ENCODE data around the gene SNAP47.
A peak's percentile ranks its signal among the peaks of the same experiment; 100 is the strongest.
"Not testable (repeated sequence)": the region's sequence is repeated elsewhere in the genome, so short reads cannot be mapped to it uniquely, and the experiment has no call there.

SNAP47 gene

DNA sequence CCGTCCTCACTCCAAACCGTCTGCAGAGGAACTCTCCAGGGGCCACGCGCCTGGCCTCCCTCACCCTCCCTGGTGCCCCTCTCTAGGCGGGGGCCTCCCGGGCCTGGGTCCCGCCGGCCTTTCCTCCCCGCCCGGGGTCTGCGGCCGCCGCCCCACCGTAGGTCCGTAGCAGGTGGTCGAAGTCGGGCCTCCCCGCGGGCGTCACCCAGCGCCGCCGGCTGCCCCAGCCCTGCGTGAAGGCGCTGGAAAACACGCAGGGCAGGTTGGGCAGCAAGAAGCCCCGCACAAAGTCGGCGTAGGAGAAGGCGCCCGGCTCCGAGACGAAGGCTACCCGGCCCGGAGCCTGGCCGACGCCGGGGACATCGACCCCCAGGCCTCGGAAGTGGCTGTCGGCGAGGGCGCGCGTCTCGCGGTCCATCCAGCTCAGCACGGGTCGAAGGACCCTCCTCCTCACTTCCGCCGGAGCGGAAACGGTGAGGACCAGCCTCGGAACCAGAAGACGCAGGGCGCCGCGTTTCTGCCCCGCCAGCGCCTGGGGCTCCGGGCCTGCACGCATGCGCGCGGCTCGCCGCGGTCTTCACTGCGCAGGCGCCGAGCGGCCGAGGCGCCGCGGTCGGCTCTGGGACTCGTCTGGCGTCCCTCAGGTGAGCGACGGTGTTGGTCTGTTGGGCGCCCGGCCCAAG lies at the start of gene SNAP47, which contains the start of gene JMJD4:
Gene SNAP47, plus strand, starts transcription at position 580 of the 683 bp plus-strand sequence. CDS start 12,302 bp downstream, outside the sequence.
Gene JMJD4, minus strand, starts transcription at position 447 of the 683 bp plus-strand sequence. Its CDS starts 29 bp downstream, at position 418.
- DNase-seq = peak; percentile 84 to 96 (median 89)

DNA sequence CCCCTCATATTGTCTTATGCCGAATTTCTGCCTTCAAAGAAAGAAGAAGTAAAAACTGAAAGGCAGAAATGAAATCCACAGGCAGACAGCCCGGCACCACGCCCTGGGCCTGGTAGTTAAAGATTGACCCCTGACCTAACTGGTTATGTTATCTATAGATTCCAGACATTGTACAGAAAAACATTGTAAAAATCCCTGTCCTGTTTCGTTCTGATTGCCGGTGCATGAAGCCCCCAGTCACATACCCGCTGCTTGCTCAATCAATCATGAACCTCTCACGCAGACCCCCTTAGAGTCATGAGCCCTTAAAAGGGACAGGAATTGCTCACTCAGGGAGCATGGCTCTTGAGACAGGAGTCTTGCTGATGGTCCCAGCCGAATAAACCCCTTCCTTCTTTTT lies 49.4 kb upstream of the SNAP47 start:
- no peak for DNase-seq

GRCh38 chr1:227697321-227697864 lies 37.8 kb upstream of the SNAP47 start:
- DNase-seq = no peak

DNA sequence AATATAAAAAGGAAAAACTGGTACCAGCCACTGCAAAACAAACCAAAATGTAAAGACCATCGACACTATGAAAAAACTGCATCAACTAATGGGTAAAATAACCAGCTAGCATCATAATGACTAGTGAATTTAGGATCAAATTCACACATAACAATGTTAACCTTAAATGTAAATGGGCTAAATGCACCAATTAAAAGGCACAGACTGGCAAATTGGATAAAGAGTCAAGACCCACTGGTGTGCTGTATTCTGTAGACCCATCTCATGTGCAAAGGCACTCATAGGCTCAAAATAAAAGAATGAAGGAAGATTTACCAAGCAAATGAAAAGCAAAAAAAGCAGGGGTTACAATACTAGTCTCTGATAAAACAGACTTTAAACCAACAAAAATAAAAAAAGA lies 33.6 kb upstream of the SNAP47 start:
- not testable (repeated sequence) for DNase-seq

DNA sequence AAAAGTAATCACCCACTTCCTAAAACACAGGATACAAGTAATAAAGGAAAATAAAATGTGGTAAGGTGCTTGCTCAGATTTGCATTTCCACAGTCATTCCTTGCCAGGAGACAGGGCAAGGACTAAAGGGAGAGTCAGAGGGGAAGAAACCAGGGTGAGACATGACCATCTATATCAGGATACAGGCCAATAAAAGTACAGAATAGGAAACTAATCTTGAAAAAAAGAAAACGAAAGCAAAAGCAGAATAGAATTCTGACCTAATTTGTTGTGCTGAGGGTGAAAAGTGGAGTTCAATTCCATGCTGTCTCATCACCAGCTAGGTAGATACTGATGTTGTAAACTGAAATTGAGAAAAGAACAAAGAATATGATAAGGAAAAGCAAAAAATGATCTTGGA lies 27.4 kb upstream of the SNAP47 start:
- no peak for DNase-seq

DNA sequence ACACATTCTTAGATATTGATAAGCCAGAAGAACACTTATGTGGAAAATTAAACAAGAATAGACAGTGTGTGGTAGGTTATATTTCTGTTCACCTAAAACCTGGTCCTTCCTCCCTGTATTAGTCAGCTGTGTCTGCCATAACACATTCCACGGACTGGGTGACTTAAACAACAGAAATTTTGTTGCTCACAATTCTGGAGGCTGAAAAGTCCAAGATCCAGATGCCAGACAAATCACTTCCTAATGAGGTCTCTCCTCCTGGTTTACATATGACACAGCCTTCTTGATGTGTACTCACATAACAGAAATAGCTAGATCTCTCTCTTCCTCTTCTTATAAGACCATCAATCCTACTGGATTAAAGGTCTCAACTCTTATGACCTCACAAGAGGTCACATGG lies 25.8 kb upstream of the SNAP47 start:
- DNase-seq = no peak

- DNase-seq = not testable (repeated sequence)
Measured at GRCh38 chr1:227710474-227710873, 24.8 kb upstream of the SNAP47 start.

GRCh38 chr1:227712648-227713047 lies 22.6 kb upstream of the SNAP47 start:
- DNase-seq = no peak

GRCh38 chr1:227718932-227719331 lies 16.3 kb upstream of the SNAP47 start:
- DNase-seq = no peak

- DNase-seq = no peak
Measured at GRCh38 chr1:227723474-227723873, 11.8 kb upstream of the SNAP47 start.

- no peak for DNase-seq
Measured at GRCh38 chr1:227725046-227725445, 10.2 kb upstream of the SNAP47 start.

DNA sequence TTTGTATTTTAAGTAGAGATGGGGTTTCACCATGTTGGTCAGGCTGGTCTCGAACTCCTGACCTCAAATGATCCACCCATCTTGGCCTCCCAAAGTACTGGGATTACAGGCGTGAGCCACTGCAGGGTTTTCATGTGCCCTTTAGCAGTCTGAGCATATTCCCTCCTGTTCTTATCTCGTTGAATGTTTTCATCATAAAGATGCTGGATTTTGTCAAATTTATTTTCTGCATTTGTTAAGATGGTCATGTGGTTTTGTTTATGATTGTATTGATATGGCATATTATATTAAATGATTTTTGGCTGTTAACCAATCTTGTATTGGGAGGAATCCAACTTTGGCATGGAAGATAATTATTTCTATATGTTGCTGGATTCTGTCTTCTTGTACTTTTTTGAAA lies 8.9 kb upstream of the SNAP47 start:
- DNase-seq = no peak

- DNase-seq = no peak
Measured at GRCh38 chr1:227726924-227727599, 8.2 kb upstream of the SNAP47 start.

DNA sequence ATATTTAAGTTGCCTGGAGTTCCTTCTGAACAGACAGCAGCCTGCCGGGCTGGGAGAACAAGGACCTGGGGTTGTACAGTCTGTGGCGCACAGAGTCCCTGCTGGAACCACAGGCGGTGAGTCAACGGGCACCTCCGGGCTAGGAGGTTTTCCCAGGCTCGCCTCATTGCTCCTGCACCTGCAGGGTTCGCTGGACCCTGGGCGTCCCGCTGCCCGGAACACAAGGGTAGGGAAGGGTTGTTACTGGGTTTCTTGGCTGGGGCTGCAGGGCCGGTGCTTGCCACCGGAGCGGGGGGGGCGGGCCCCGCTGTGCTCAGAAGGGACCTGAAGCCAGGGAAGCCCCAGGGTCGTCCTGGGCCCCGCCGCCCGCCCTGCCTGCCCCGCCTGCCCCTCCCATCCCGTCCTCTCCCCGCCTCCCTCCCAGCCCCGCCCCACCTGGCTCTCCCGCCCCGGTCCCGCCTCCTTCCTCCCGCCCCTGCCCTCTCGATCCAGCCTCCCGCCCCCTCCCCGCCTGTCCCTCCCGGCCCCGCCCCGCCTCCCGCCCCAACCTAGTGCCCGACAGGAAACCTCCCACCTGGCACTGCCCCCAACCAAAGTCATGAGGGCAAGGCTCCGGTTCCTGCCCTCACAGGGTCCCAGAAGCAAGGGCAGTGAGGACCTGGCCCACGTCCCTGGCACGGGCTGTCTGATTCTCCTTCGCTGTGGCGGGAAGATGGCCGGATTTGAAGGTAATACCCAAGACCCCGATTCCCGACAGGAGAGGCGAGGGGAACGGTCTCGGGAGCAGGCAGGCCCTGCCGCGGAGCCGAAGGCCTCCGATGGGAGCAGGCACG lies 7.0 kb upstream of the SNAP47 start:
- peak; percentile 5 to 76 (median 56) for DNase-seq

DNA sequence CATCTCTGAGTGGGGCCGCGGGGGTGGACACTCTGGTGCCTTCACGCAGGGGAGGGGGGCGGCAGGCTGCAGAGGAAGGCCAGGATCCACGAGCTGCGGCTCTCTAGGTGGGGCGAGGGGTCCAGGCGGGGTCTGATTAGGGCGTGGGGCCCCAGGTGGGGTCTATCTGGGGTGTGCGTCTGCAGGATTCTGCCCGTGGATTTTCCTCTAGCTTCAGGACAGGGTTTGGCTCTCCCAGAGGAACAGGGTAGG lies 6.4 kb upstream of the SNAP47 start:
- no peak for DNase-seq

GRCh38 chr1:227729144-227729880 lies 5.9 kb upstream of the SNAP47 start:
- no peak for DNase-seq

DNA sequence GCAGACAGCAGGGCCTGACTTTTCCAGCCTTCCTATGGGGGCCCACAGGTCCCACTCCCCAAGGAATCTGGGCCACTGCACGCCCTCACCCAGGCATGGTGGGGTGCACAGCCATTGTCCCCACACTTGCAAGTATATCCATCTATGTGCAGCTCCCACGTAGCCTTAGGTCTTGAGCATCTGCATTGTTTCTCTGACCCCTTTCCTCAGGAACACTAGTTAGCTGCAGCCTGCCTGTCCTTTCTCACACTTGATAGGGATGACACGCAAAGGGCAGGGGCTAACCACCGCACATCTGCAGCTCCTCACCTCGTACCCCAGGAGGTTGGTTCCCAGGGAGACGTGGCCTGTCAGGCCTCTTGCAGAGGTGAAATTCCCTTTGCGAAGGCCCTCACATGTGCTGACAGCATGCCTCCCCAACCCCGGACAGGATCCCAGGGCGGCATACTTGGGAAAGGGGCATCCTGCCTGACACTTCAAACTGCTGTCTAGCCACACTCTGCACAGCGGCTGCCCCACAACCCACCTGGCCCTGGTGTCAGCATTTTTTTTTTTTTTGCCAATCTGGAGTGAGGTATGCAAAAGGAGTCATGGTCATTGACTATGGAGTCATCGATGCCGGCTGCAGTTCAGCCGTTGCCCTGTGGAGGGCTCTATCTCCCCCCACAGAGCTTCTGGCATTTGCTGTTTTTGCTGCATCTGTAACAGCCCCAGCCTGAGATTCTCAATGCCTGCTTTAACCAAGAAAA lies 5.2 kb upstream of the SNAP47 start:
- DNase-seq = peak in 2 of 6 experiments; percentile 10 to 25

GRCh38 chr1:227730630-227731151 lies 4.5 kb upstream of the SNAP47 start:
- no peak for DNase-seq

DNA sequence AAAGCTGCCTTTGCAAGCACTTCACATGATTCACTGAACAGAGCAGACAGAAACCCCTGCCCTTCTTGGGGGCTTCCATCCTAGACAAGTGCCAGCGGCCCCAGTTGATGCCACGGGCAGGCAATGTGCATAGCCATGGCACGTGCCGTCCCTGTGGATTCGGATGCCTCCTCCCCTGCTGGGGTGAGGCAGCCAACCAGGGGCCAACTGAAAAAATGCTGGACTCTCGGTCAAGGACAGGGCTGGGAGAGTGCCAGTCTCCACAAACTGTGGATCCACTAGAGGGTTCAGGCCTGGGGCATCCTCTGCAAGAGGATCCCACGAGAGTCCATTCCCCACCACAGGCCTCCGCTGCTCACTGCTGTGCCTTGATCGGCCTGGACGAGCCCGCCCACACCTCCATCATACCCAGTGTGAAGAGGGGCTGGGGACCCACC lies 4.0 kb upstream of the SNAP47 start:
- no peak for DNase-seq

DNA sequence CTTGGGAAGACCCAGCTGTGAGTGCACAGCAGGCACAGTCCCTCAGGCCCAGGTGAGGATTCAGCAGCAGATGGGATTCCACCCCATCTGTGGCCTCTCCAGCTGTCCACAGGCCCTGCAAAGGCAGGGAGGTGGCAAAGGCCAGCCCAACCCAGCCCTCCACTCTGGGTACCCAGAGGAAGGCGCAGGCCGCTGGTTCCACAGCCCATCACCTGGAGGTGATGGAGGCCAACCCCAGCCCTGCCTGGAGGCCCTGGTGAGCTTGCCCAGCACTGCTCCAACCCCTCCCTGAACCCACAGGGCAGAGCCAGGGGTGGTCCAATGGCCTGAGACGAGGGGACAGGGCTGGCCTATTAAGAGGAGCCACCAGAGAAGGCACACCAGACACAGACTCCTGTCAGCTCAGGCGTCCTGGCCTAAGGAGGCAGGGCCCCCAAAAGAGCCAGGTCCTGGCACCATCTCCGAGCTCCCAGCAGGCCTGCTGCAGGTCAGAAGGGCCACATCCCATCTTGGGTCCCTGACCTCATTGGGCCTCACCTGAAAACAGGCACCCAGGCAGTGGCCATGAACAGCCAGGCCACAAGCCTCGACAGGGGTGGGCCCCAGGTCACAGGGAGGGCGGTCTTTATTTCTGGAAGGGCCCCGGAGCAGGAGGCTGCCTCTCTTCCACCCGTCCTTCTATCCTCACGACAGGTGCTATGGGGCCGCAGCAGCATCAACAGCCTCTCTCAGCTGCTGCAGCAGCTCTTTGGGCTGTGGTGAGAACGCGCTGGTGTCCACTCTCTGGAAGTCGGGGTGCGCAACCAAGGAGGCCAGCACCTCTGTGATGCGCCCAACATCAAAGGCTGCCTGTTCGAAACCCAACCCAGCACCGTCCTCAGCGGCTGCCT lies 3.3 kb upstream of the SNAP47 start:
- DNase-seq = no peak

Data from stimulated activated naive CD4-positive, alpha-beta T cell (primary cell).